GM18907 (cell line): ENCODE measurements around the gene DOCK6.
"Not testable (repeated sequence)": the region's sequence is repeated elsewhere in the genome, so short reads cannot be mapped to it uniquely, and the experiment has no call there.

ENCODE experiments used
- ATAC-seq: cut with Tn5 transposase; IDR thresholded peaks from one replicate; pipeline ENCODE4 v1.9.1; 2021; ENCODE audit warnings: mild to moderate bottlenecking, moderate library complexity; ENCODE audit not compliant: unreplicated experiment

Gene DOCK6

DNA sequence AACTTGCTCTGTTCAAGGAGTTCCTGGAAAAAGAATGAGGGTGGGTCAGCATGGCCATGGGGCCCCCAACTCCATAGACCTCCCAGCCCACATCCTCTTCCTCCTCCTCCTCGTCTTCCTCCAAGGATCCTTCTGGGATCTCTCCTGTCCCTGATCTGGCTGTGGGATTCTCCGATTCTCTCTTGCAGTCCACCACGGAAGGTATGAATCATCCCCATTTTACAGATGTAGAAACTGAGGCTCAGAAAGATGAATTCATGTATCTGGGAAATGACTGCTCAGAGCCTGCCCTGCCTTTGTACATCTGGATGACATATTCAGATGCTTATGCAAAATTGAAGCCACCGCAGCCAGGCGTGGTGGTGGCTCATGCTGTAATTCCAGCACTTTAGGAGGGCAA lies 62.8 kb downstream of the DOCK6 start:
- no peak for ATAC-seq

DNA sequence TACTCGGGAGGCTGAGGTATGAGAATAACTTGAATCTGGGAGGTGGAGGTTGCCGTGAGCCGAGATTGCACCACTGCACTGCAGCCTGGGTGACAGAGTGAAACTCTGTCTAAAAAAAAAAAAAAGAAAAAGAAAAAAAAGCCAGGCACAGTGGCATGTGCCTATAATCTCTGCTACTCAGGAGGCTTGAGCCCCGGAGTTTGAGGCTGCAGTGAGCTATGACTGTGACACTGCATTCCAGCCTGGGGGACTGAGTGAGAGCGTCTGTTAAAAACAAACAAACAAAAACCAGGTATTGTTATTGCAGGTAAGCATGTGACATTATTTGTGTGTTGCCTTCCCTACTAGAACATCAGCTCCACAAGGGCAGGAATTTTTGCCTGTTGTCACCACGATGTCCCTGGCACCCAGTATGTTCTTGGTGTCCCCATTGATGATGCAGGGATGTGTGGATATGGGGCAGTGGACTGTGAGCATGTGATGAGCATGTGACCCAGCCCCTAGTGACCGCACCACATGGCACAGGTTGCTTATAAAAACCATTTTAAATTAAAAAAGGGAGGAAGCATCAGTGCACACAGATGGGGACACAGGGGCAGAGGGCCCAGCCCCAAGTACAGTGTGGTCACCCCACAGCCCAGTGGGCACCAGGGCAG lies 63.4 kb downstream of the DOCK6 start:
- ATAC-seq, result no peak

DNA sequence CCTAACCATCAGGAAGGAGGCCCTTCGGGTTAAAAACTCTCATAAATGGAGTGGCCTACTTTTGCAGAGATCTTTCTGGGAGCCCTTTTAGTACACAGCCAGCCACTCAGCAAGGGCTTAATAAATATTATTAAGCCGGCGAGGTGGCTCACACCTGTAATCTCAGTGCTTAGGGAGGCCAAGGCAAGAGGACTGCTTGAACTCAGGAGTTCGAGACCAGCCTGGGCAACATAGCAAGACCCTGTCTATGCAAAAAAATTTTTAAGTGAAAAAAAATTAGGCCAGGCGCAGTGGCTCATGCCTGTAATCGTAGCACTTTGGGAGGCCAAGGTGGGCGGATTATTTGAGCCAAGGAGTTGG lies 64.2 kb downstream of the DOCK6 start:
- no peak for ATAC-seq

DNA sequence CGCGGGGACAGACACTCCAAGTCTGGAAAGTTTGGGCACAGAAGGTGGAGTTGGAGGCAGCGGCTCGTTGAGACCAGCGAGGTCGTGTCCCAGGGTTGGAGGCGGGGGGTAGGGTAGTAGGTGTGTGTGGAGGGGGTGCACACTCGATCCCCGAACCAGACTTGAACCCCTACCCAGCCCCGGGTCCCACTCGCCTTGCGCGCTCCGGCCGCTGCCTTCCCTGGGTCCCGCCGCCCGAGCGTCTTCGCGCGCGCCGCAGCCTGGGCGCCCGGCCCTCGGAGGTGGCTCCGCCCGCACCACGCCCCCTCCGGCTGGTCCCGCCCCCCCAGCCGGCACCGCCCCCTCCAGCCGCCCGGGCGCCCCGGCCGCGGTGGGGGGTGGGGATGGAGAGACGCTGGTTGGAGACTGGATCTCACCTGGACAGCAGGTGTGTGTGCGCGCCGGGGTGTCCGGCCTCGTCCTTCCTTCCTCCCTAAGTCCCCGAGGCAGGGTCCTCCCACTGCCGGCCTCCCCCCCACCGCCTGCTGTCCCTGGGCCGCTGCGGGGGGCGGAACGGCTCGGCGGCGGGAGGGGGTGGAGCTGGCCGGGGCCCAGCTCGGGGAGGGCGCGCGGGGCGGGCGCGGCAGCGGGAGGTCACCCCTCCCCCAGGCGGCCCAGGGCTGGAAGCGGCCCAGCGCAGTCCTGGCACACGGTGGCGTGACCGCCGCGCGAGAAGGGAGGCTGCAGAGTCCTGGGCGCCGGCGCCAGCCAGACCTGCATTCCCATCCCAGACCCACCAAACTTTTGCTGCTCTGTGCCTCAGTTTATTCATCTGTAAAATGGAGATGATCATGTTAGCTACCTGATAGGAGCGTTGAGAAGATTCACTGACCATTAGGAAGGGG lies 64.8 kb downstream of the DOCK6 start, which contains the start of gene KANK2:
Gene KANK2 (minus strand): TSS at position 255 of the 884 bp plus-strand sequence. CDS start 3,034 bp downstream, outside the sequence.
- ATAC-seq, result peak; percentile 72

DNA sequence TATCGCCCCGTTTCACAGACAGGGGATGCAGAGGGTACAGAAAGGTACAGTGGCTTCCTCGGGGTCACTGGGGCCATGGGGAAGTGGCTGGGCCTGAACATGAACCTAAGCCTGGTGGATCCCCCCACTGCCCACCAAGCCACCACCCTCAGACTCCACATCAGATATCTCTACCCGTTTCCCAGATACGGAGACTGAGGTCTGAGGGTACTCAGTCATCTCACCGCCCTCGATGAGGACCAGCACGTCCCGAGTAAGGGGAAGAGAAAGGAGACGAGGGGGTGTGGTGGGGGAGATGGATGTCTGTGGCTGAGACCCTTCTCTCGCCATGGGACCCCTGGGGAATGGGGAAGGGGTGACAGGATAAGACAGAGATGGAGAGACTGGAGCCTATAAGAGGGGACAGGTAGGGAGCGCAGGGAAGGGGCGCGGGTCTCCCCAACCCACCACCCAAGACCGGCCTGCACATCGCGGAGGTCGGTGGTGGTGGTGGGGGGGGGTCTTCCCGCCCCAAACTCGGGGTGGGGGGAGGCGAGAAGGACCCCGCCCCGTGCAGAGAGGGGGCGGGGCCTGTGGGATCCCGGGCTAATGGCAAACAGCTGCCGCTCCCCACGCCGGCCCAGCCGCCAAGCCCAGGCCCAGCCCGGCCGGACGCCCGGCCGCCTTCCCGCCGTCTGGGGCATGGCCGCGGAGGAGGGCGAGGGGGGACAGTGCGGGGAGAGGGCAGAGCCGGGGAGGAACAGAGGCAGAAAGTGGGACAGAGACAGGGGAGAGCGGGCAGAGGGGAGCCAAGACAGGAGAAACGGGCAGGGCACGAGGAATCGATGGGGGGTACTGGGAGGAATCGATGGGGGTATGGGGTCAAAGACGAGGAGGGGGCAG lies 65.7 kb downstream of the DOCK6 start:
- ATAC-seq, result no peak

DNA sequence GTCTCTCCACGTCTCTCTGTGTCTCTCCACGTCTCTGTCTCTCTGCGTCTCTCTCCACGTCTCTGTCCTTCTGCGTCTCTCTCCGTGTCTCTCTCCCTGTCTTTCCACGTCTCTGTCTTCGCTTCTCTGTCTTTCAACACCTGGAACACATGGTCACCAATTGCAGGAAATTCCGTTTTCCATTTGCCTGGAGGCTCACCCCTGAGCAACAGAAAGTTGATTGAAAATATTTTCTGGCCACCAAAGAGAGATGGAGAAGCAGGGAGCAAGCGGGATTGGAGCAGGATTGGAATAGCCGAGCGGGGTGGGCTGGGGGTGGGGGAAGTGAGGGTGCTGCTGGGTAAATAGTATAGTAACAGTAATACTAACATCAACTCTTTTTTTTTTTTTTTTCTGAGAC lies 66.6 kb downstream of the DOCK6 start:
- no peak for ATAC-seq

DNA sequence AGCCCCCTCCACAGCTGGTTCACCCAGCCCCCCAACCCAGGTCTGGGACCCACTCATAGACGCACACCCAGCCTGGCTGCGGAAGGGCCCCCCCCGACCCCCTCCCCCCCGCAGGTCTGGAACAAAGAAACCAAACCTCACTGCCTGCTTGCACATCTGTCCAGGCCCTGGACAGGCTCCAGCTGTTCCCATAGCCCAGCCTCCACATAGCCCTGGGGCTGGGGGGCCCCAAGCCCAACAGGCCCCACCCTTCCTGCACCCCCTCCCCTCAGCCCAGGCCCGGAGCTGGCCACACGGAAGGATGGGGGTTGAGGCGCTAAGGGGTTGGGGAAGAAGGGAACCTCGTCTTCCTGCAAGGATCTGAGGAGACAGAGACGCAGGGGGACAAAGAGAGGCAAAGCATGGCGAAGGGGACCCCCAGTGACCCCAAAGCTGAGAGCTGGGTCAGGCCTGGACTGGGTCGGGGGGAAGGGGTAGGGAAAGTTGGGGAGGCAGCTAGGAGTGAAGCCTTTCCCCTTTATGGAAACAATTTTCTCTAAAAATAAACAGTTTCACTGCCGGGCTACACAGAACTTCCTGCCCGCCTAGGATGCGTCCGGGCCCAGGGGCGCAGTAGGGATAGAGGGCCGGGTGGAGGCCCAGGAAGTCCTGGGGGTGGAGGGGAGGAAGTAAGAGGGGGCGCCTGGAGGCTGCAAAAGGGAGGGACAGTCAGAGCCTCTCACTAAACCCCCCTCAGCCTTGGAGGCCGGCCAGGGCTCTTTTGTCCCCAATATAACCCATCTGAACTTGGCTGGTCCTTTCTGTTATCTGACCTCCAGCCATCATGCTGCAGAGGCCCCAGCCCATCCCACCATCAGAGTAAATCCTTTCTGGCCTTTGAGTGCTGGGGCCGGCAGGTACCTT lies 67.4 kb downstream of the DOCK6 start:
- no peak for ATAC-seq

DNA sequence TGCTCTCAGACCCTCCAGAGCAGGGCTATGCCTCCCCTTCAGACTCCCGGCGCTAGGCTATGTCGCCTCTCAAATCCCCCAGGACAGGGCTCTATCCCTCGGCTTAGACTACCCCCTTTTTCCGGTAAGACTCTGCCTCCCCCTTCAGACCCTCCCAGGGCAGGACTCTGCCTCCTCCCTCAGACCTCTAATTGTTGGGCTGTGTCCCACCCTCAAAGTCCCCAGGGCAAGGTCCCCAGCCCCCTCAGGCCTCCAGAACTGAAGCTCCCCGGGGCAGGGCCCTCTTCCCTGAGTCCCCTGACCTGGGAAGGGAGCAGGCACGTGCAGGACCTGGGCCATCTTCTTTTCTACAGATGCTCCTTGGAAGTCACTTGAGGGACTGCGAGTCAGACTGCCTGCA lies 68.2 kb downstream of the DOCK6 start:
- no peak for ATAC-seq

DNA sequence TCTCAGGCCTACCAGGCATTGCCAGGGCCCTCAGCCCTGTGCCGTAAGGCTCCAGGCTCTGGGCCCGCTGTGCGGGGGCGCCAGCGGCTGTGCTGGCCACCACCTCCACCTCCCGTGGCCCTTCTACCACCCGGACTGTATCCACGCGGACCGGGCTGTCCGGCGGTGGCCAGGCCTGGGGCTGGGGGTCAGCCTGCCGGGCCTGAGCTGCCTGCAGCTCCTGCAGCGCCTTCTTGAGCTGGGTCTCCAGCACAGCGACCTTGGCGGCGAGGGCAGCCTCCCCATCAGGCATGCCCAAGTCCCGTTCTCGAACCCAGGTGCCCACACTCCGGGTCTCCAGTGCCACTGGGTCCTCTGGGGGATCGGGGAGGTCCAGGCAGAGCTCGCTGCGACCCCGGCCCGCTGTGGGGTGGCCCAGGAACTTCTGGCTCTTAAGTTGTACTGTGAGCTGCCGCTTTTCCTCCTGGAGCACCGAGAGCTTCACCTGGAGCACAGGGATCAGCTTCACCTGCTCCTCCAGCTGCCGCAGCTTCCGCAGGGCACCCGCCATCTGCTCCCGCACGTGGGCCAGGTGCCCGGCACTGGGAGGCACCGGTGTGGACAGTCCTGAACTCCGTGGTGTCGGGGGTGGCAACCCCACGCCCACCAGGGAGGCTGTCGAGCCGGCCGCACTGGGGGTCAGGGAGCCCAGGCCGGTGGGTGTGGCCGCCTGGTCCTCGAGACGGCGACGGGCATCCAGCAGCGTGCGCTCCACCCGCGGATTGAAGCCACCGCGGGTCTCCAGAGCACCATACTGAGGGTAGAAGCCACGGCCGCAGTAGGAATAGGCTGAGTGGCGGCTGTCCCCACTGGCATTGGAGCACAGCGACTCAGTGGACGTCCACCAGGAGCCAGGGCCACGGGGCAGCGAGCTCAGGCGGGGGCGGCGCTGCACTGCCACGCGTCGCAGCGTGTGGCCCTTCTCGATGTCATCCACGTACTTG lies 69.1 kb downstream of the DOCK6 start:
- ATAC-seq, result no peak

DNA sequence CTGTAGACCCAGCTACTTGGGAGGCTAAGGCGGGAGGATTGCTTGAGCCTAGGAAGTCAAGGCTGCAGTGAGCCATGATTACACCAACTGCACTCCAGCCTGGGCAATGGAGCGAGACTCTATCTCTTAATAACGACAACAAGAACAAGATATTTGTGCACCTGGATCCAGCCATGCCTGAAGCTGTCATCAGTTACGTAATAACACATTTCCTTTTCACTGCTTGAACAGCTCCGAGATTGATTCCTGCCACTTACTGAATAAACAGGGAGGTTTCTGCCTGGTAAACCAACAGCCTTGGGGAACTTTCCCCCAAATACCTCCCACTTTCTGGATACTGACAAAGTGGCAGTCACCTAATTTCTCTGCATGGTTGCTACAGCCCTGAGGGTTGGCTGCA lies 70.4 kb downstream of the DOCK6 start:
- no peak for ATAC-seq

DNA sequence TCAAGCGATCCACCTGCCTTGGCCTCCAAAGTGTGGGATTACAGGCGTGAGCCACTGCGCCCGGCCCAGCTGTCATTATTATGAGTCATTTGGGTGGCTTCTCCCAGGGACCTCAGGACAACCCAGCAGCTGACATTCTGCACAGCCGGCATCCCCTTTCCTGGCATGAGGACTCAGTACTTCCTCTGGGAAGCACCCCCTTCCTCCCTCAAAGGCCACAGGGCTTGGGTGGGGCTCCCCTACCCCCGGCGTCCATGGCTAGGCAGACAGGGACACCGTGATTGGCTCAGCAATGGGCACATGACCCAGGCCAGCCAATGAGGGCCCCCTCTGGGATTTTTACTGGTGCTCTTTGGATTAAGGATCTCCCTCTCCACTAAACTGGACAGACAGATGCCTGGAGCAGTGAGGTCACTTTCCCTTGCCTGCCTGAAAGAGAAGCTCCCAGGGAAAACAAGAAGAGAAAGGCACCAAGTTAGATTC lies 71.0 kb downstream of the DOCK6 start:
- no peak for ATAC-seq

DNA sequence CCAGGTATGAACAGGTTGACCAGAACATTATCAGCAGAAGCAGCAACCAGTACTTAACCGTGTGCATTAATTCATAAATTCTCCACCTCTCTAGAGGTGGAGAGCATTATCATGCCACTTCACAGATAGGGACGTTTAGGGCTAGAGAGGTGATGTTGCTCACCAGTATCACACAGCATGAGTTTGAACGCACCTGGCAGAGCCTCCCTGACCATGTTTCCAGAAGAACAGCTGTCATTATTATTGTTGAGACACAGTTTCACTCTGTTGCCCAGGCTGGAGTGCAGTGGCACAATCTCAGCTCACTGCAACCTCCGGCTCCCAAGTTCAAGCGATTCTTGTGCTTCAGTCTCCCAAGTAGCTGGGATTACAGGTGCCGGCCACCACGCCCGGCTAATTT lies 71.8 kb downstream of the DOCK6 start:
- ATAC-seq, result no peak

DNA sequence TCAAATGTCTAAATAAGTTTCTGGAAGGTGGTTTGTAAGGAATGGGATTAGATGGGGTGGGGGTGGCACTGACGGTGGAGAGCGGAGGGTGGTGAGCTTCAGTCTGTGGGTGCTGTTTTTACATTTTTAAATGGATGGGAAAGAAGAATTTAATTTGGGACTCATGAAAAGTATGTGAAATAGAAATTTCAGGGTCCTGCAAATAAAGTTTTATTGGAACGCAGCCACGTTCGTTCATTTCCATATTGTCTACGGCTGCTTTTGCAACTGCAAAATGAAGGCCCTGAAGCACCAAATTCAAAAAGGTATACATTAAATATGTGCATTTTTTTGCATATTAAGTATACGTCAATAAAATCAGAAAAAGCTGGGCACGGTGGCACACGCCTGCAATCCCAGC lies 74.9 kb downstream of the DOCK6 start:
- no peak for ATAC-seq

DNA sequence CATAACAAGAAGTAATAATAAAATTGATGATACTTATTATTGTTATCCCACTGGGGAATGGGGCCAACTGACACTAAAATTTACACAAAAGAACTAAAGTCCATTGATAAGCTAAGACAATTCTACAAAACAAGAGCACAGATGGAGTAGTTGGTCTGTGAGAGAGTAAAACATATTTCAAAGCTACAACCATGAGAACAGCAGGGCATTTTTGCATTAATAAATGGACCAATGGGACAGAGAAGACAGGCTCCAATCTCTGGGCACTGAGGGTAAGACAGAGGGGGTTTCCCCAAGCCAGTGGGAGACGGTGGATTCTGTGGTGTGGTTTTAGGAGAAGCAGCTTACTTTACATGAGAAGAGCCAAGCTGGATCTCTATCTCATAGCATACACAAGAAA lies 79.3 kb downstream of the DOCK6 start:
- ATAC-seq, result no peak

DNA sequence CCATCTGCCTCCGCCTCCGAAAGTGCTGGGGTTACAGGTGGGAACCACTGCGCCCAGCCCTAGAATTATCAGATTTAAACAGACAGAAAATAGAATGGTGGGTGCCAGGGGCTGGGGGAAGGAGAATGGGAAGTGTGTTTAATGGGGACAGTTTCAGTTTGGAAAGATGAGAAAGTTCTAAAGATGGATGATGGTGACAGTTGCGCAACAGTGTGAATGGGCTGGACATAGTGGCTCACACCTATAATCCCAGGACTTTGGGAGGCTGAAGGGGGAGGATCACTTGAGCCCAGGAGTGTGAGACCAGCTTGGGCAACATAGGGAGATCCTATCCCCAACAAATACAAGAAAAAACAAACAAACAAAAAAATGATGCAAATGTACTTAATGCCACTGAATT lies 80.8 kb downstream of the DOCK6 start:
- ATAC-seq, result no peak

DNA sequence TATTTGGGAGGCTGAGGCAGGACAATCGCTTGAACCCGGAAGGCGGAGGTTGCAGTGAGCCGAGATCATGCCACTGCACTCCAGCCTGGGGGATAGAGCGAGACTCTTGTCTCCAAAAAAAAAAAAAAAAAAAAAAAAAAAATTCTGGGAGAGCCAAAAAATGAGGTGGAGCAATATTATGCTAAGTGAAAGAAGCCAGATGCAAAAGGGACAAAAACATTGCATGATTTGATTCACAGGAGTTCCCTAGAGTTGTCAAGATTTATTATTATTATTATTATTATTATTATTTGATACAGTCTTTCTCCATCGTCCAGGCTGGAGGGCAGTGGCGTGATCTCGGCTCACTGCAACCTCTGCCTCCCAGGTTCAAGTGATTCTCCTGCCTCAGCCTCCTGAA lies 81.3 kb downstream of the DOCK6 start:
- not testable (repeated sequence) for ATAC-seq

DNA sequence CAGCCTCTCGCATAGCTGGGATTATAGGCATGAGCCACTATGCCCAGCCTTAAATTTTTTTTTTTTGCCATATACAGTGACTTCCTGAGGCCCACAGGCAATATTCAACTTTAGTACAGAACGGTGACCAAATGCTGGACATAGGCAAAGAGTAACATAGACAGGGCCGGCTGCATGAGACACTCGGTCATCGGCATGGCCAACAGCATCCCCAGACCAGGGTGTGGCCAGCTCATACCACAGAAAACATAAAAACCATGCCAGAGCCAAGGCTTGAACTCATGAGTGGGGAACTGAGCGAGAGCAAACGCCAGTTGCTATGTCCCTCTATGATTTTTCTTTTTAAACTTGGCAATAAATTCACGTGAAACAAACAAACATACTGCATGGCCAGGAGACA lies 82.0 kb downstream of the DOCK6 start:
- peak; percentile 18 for ATAC-seq

DNA sequence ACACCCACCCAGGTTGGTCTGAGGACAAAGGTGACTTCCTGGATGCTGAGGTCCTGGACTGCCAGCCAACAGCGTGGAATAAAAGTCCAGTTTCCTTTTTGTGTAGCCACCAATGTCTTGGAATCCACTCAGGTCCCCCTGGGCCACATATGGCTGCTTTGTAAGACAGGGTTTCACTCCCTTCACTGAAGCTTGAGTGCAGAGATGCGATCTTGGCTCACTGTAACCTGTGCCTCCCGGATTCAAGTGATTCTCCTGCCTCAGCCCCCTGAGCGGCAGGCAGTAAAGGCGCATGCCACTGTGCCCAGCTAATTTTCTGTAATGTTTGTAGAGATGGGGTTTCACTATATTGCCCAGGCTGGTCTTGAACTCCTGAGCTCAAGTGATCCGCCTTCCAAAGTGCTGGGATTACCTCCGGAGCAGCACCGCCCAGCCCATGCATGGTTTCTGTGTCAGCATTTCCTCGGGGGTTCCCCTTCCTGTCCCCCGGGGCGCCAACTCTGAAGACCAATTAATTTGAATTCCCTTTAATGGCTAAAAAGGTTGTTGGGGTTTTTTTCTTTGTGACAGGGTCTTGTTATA lies 82.5 kb downstream of the DOCK6 start:
- ATAC-seq, result peak; percentile 60

DNA sequence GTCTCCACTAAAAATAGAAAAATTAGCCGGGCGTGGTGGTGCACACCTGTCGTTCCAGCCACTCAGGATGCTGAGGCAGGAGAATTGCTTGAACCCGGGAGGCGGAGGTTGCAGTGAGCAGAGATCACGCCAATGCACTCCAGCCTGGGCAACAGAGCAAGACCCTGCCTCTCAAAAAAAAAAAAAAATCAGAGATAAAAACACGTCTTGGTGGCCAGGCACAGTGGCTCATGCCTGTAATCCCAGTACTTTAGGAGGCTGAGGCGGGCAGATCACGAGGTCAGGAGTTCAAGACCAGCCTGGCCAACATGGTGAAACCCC lies 83.2 kb downstream of the DOCK6 start:
- ATAC-seq, result not testable (repeated sequence)
